ENCODE measurements around the gene FCN1. TPM values are rescaled to one million over a fixed set of nuclear protein-coding genes. Genes with fewer than 3 reads are reported as not detected.

The FCN1 gene
- polyA plus RNA-seq, 1 donor (not counting 4 experiments of a cell fraction or from before 2014, with no cell fraction given): not detected

DNA sequence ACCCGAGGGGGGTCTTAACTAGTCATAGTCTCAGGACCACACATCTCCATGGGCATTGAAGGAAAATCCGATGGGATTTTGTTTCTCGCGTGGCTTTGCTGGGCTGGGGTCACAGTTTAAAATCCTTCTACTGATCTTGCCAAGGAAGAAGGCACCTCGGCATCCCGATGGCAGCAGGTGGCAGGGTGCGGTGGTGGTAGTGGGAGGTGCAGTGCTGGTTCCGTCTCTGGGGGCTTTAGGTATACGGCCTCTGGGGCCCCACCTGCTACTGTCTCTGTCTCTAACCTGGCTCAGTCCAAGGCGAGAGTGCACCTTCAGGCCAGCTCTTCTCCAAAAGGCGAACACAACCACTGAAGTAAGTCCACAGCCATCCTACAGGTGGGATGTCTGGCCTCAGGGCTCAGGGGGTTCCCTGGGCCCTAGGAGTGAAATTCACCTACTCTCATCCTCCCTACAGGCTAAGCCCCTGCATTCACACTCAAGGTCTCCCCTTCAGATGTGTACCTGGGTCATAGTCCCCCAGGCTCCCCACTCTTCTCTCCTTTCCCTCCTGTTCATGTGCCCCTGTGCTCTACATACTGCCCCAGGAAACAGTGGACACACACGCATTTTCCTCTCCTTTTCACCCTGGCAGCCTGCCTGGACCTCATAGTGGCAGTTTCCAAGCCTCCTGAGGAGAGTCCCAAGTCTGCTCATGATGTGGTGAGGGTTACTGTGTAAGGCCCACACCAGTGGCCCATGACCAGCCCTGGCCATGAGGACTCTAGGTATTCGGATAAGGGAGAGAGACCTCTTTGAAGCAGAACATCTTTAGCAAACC is 37.8 kb downstream of the FCN1 start:
- H3K9ac ChIP-seq (ENCODE audit: control insufficient read depth, extremely low read depth, insufficient read depth, low read length): no peak overlapping the region
- TF ChIP-seq EZH2 (IDR thresholded peaks at IDR 0.05; ENCODE audit: low read length): no peak
- TF ChIP-seq, protein P1, sequence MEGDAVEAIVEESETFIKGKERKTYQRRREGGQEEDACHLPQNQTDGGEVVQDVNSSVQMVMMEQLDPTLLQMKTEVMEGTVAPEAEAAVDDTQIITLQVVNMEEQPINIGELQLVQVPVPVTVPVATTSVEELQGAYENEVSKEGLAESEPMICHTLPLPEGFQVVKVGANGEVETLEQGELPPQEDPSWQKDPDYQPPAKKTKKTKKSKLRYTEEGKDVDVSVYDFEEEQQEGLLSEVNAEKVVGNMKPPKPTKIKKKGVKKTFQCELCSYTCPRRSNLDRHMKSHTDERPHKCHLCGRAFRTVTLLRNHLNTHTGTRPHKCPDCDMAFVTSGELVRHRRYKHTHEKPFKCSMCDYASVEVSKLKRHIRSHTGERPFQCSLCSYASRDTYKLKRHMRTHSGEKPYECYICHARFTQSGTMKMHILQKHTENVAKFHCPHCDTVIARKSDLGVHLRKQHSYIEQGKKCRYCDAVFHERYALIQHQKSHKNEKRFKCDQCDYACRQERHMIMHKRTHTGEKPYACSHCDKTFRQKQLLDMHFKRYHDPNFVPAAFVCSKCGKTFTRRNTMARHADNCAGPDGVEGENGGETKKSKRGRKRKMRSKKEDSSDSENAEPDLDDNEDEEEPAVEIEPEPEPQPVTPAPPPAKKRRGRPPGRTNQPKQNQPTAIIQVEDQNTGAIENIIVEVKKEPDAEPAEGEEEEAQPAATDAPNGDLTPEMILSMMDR (optimal IDR thresholded peaks at IDR 0.05 in 1 of 3, IDR thresholded peaks at IDR 0.05 in 1 of 3, conservative IDR thresholded peaks at IDR 0.05 in 1 of 3; ENCODE audit: extremely low read depth in 1 of 3, insufficient read depth in 2 of 3, low read length in 3 of 3): no peak
- H3K4me3 ChIP-seq (ENCODE audit: control insufficient read depth in 2 of 3, extremely low read depth in 1 of 3, insufficient read depth in 2 of 3, low read depth in 1 of 3, low read length in 3 of 3): no peak overlapping the region
- no peaks in the 10 kb centered on the region for H3K9me3 ChIP-seq (ENCODE audit: control insufficient read depth, low read depth, low read length)
- no peaks in the 10 kb centered on the region for H4K20me1 ChIP-seq (ENCODE audit: control insufficient read depth, extremely low read depth, insufficient read depth, low read length)
- H3K27me3 ChIP-seq (ENCODE audit: control insufficient read depth, extremely low read depth, insufficient read depth, low read length): peaks cover 9% of the 10 kb centered on the region
- H3K9me1 ChIP-seq (ENCODE audit: control insufficient read depth, extremely low read depth, insufficient read depth, low read length): no peaks in the 10 kb centered on the region
- H3K36me3 ChIP-seq (ENCODE audit: control insufficient read depth in 2 of 2, extremely low read depth in 1 of 2, insufficient read depth in 2 of 2, low read length in 2 of 2): no peaks in the 10 kb centered on the region
- dilution Hi-C loops (cut with MboI; ENCODE audit: extremely low pct_ligation_motif_present, low sequenced_read_pairs): no loop called here
- H3K79me2 ChIP-seq (ENCODE audit: control insufficient read depth, insufficient read depth, low read length): no peaks in the 10 kb centered on the region
- no peak overlapping the region for H2AFZ ChIP-seq (ENCODE audit: control insufficient read depth, low read length)
- no peaks in the 10 kb centered on the region for H3K4me1 ChIP-seq (ENCODE audit: control insufficient read depth, extremely low read depth, insufficient read depth, low read length)
- H3K4me2 ChIP-seq (ENCODE audit: control insufficient read depth, extremely low read depth, insufficient read depth, low read depth, low read length): no peak overlapping the region
- no peak for DNase-seq (ENCODE audit: low read depth, low spot score)
- no peak for FAIRE-seq
- H3K27ac ChIP-seq (ENCODE audit: control insufficient read depth, insufficient read depth, low read length): no peak overlapping the region

DNA sequence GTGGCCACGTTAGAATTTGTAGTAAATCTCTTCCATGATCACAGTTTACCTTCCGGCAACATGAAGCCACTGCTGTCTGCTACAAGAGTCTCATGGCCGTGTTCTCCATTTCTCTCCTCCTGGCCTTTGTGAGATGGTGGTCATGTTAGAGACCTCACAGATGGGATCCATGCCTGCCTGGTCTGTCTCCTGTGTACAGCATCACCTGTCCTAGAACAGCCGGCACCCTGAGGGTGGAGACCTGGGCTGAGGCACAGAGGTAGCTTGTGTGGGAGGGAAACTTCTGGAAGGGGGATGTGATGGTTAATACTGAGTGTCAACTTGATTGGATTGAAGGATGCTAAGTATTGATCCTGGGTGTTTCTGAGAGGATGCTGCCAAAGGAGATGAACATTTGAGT is 40.2 kb downstream of the FCN1 start:
- dilution Hi-C loops (cut with MboI; ENCODE audit: extremely low pct_ligation_motif_present, low sequenced_read_pairs): no loop called here
- no peak overlapping the region for H3K4me2 ChIP-seq (ENCODE audit: control insufficient read depth, extremely low read depth, insufficient read depth, low read depth, low read length)

More for the DNA sequence above, 40.2 kb downstream of the FCN1 start:
- no peak for FAIRE-seq
- H4K20me1 ChIP-seq (ENCODE audit: control insufficient read depth, extremely low read depth, insufficient read depth, low read length): no peaks in the 10 kb centered on the region
- no peaks in the 10 kb centered on the region for H3K79me2 ChIP-seq (ENCODE audit: control insufficient read depth, insufficient read depth, low read length)
- H3K27ac ChIP-seq (ENCODE audit: control insufficient read depth, insufficient read depth, low read length): no peak overlapping the region
- no peak for DNase-seq (ENCODE audit: low read depth, low spot score)
- TF ChIP-seq EZH2 (IDR thresholded peaks at IDR 0.05; ENCODE audit: low read length): no peak
- TF ChIP-seq, protein P1 (optimal IDR thresholded peaks at IDR 0.05 in 1 of 3, IDR thresholded peaks at IDR 0.05 in 1 of 3, conservative IDR thresholded peaks at IDR 0.05 in 1 of 3; ENCODE audit: extremely low read depth in 1 of 3, insufficient read depth in 2 of 3, low read length in 3 of 3): no peak
- H3K4me3 ChIP-seq (ENCODE audit: control insufficient read depth in 2 of 3, extremely low read depth in 1 of 3, insufficient read depth in 2 of 3, low read depth in 1 of 3, low read length in 3 of 3): no peak overlapping the region
- peaks cover 9% of the 10 kb centered on the region for H3K27me3 ChIP-seq (ENCODE audit: control insufficient read depth, extremely low read depth, insufficient read depth, low read length)
- no peak overlapping the region for H2AFZ ChIP-seq (ENCODE audit: control insufficient read depth, low read length)
- no peaks in the 10 kb centered on the region for H3K9me3 ChIP-seq (ENCODE audit: control insufficient read depth, low read depth, low read length)
- H3K9ac ChIP-seq (ENCODE audit: control insufficient read depth, extremely low read depth, insufficient read depth, low read length): no peak overlapping the region
- H3K4me1 ChIP-seq (ENCODE audit: control insufficient read depth, extremely low read depth, insufficient read depth, low read length): no peaks in the 10 kb centered on the region
- no peaks in the 10 kb centered on the region for H3K9me1 ChIP-seq (ENCODE audit: control insufficient read depth, extremely low read depth, insufficient read depth, low read length)
- H3K36me3 ChIP-seq (ENCODE audit: control insufficient read depth in 2 of 2, extremely low read depth in 1 of 2, insufficient read depth in 2 of 2, low read length in 2 of 2): no peaks in the 10 kb centered on the region

All from keratinocyte (primary cell).